DMS 273 treated with DMSO at 0.1 percent for 48 hours (cell line): ENCODE data around the gene SDCBP2.
A peak's percentile ranks its signal among the peaks of the same experiment; 100 is the strongest.

ENCODE experiments used
- DNase-seq: peaks from one replicate; lab custom pipeline; 2025; lab: John Stamatoyannopoulos, UW

The SDCBP2 gene

DNA sequence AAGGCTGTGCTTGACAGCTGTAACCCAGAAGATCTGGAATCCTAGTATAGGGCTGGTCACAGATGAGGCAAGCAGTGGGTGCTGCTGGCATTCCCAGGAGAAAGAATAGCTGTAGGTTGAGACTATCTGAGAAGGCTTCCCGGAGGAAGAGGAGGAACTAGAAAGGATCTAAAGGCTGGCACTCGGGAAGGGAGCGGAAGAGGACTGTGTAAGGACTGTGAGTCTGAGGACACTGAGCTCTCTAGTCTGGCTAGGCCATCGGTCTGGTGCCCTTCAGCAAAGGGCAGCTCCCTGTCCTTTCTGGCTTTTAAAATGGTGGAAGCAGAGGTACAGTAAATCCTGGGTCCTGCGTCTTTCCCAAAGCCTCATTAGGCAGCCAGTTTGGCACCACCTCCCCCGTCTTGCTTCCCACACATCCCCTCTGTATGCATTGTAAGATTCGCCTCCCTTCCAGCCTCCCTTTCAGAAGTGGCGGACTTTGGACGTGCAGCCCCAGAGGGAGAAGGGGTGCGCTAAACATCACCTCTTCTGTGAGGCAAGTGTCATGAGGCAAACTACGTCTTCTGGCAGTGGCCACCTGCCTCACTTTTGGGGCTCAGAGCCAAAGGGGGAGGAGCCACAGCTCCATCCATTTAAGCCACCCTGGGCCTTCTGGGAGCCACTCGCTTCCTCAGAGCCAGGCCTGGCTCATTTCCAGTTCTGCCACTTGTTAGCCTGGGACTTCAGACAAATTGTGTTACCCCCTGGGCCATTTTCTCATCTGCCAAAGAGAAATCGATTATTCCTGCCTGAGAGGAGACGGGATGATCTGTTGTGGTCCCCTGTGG, 54.2 kb downstream of the SDCBP2 start:
- no peak for DNase-seq

GRCh38 chr20:1273366-1273765, 55.6 kb downstream of the SDCBP2 start:
- DNase-seq, result no peak

DNA sequence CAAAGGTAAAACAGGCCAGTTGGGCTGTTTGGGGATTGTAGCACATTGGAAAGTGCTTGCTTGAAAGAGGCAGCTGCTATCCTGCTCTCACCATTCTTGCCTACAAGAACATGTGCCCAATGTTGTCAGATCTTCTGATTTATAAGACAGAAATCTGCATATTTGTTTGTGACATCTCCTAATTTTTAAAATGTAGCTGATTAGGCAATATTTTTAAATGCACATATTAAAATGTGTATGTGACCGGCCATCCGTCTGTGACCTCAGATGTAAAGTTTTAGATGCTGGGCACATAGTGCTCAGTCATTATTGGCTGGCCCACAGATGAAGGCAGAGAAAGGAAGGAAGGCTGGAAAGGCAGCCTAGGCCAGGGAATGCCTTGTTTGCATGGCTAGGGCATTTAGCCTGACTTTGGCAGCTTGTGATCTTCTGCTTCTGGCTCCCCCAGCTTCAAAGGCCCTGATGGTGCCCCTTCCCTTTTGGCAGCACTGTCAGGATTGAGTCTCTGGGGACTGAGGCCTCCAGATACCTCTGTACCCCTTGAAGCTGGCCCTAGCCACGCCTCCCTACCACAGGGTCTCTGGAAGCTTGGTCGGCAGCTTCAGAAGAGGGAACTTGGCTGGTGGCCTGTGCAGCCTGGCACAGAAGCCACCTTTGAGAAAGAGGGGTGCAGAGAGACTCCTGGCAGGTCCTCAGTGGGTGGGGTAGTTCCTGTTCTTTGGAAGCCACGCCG, 56.4 kb downstream of the SDCBP2 start:
- DNase-seq, result no peak

DNA sequence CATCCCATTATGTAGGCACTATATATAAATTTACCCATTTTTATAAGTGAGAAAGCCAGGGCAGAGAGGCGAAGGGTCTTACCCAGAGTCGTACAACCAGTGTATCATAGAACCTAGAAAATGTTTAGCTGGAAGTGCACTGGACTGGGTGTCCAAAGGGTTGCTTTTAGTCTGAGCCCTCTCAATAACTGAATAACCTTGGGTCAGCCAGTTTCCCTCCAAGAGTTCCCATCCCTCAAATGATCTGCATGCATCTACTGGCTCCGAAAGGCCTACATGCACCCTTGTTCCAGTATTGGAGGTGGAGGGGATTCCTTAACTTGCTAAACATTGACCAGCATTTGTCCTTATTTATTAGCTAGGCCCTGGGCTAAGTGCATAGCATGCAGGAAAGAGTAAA, 59.1 kb downstream of the SDCBP2 start:
- no peak for DNase-seq

GRCh38 chr20:1269235-1269634, 59.7 kb downstream of the SDCBP2 start:
- DNase-seq, result no peak

DNA sequence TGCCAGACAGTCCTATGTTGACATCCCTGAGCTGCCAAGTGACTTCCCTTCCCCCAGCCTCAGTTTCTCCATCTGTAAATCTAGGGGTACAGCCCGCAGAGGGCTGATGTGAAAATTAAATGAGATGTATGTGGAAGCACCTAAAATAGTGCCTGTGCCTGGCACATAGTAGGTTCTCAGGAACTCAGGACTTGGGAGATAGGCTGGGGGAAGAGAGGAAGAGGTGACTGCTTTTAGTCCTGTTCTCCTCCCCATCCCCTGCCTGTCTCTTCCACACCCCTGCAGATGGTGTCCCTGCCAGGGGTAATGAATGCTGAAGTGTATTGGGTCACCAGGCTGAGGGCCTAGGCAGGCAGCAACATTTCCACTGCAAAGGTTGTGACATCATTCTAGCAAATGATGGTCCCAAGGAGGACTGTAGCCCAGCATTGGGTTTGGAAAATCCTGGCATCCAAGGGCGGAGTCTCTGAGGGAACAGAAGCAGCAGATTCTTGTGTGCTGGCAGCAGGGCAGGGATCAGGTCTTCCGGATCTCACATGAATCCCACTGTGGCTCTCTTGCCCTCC, 61.0 kb downstream of the SDCBP2 start:
- no peak for DNase-seq

GRCh38 chr20:1267161-1267560, 61.8 kb downstream of the SDCBP2 start:
- no peak for DNase-seq

DNA sequence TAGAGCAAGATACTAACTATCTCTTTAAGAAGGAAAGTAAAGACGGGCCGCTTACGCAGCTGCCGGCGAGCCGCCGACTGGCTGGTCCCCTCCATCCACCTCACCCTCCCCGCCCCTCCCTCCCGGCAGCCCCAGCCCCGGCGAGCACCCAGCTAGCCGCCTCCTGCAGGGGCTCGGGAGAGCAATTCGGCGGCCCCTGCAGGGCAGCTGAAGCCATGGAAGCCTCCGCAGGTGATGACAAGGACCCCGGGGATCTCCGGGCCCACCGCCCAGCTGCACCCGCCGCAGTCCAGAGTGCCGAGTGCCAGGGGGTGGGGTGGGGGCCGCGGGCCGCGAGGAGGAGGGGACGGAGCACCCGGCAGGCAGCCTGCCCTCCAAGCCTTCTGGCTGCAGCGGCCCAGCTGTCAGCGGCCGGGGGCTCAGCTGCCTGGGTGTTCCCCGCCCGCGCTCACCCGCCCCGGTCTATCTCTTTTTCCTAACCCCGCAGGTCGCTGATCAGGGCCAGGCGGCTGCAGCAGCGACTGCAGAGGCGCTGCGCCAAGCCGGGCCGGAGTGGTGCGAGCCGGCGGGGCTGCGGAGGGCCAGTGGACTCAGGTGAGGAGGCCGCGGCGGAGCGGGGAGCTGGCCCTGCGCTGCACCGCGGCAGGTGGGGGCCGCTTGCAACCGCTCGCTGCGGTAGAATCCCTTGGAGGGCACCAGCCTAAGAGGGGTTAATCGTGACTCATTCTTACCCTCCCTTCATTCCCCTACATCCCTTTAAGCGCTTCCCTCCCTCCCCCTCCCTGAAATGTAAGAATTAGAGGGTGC, 62.6 kb downstream of the SDCBP2 start, which contains the start of gene SNPH:
Gene SNPH, plus strand, starts transcription at position 128 of the 807 bp plus-strand sequence. CDS start 29,946 bp downstream, outside the sequence.
- peak; percentile 21 for DNase-seq

DNA sequence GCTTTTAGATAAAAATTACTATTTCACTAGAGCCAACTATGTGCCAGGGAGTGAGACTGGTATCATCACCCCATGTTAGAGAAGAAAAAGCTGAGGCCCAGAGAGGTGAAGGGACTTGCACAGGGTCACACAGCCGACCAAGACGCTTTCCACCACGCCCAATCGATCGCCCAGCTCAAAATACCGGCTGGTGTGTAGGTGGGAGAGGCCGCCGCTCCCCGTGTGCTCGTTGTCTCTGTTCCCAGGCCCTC, 63.1 kb downstream of the SDCBP2 start:
- no peak for DNase-seq

- DNase-seq, result no peak
Measured at GRCh38 chr20:1265226-1265915, 63.6 kb downstream of the SDCBP2 start.

DNA sequence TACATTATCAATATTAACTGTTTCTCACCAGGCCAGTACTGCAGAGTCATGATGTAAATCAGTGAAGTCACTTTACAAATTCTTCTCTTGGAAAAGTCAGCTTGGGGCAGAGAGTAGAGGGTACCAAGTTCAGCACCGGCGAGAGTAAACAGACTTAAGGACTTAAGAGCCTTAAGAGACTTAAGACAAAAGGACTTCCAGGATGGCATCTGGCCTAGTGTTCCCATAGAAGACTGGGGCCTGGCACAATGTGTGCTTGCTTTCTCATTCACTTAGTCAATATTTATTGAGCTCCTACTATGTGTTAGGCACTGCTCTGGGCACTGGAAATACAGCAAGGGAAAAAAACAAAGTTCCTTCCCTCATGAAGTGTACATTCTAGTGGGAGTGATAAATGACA, 64.2 kb downstream of the SDCBP2 start:
- DNase-seq, result no peak

DNA sequence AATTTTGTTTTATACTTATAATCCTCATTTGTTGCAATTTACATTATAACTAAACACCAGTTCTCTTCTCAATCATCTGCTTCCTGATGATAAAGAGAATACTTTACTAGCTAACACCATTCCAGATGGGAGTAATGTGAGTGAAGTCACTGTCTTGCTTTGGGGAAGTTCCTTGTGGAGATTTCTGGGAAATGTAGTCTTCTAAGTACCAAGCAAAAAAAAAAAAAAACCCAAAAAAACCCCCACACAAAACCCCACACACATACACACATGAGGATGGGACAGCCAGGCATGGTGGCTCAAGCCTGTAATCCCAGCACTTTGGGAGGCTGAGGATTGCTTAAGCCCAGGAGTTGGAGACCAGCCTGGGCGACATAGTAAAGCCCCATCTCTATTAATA, 65.1 kb downstream of the SDCBP2 start:
- DNase-seq, result peak; percentile 10
